Liver (tissue), 3 donors: ENCODE results near the gene GATB.

Experiments used
- CTCF ChIP-seq: fragments of 150-350 bp; IDR thresholded peaks from 2 replicates; pipeline ENCODE4 v1.5.1; 2017; ENCODE audit warnings: improper control_type of control experiment, low read depth, low read length; ENCODE audit not compliant: missing input control
- EGR1 ChIP-seq, 2 donors: IDR thresholded peaks; 2 replicates each; pipeline ENCODE4 v1.6.1; 2016 to 2018; ENCODE audit warnings: antibody characterized with exemption in 2 of 2, low read depth in 2 of 2
- JUND ChIP-seq, 2 donors: IDR thresholded peaks; 2 replicates each; pipeline ENCODE4 v1.6.1; 2016; ENCODE audit warnings: antibody characterized with exemption in 2 of 2
- MAX ChIP-seq: IDR thresholded peaks from 2 replicates; pipeline ENCODE4 v1.6.1; 2016; ENCODE audit warnings: antibody characterized with exemption
- SP1 ChIP-seq: IDR thresholded peaks from 2 replicates; pipeline ENCODE4 v1.6.1; 2018; ENCODE audit warnings: antibody characterized with exemption, mild to moderate bottlenecking
- TAF1 ChIP-seq: conservative IDR thresholded peaks from 2 replicates; pipeline ENCODE4 v1.6.1; 2016; ENCODE audit warnings: antibody characterized with exemption, mild to moderate bottlenecking
- YY1 ChIP-seq: IDR thresholded peaks from 2 replicates; pipeline ENCODE4 v1.6.1; 2016; ENCODE audit warnings: antibody characterized with exemption, mild to moderate bottlenecking
- donor health status: healthy.
- donor health status: healthy.

GRCh38 chr4:151672996-151673395 lies 87.8 kb downstream of the GATB start:
- TF ChIP-seq MAX: no peak
- no peak for TF ChIP-seq SP1
- TF ChIP-seq CTCF: no peak
- TF ChIP-seq JUND (IDR thresholded peaks at IDR 0.05): no peak
- no peak for TF ChIP-seq TAF1
- no peak for TF ChIP-seq YY1
- TF ChIP-seq EGR1 (IDR thresholded peaks at IDR 0.05; ENCODE audit: low read depth in 2 of 2): no peak
